ENCODE results near the gene ZNF423.

- no peak for TF ChIP-seq CTCF (IDR thresholded peaks at IDR 0.05; ENCODE audit: poor library complexity, severe bottlenecking)
- no peak for TF ChIP-seq POLR2AphosphoS5 (IDR thresholded peaks at IDR 0.05)
- no peak for TF ChIP-seq EZH2 (IDR thresholded peaks at IDR 0.05; ENCODE audit: borderline replicate concordance, insufficient read depth, low read length, poor library complexity, severe bottlenecking)
- TF ChIP-seq TAF1 (IDR thresholded peaks at IDR 0.05; ENCODE audit: low read depth), result no peak
- no peak for TF ChIP-seq SMC3 (conservative IDR thresholded peaks at IDR 0.05; ENCODE audit: poor library complexity)
- no peak for TF ChIP-seq REST (IDR thresholded peaks at IDR 0.05; ENCODE audit: borderline replicate concordance)
These were observed 27.4 kb upstream of the ZNF423 start for GRCh38 chr16:49883076-49884014.
